SK-N-MC (cell line): Measurements from ENCODE around the gene NDUFAF3.

Source experiments
- EZH2 ChIP-seq: fragments of 200-600 bp; sonication (generic); IDR thresholded peaks from one replicate; pipeline ENCODE4 v1.6.1; 2017; ENCODE audit warnings: antibody characterized with exemption
- POLR2AphosphoS5 ChIP-seq: IDR thresholded peaks from 2 replicates; pipeline ENCODE4 v1.6.1; 2012; ENCODE audit warnings: mild to moderate bottlenecking, low read depth, low read length, borderline replicate concordance

- TF ChIP-seq EZH2: no peak
- TF ChIP-seq POLR2AphosphoS5: no peak
These were observed 12.7 kb downstream of the NDUFAF3 start for GRCh38 chr3:49034650-49035049.
